A673 (cell line): Measurements from ENCODE around the gene MICALL2.

Experiments
- EZH2 ChIP-seq: fragments of 200-600 bp; sonication (generic); IDR thresholded peaks from 2 replicates; pipeline ENCODE4 v1.6.1; 2017; ENCODE audit warnings: borderline replicate concordance, low read depth, mild to moderate bottlenecking, mixed read lengths, antibody characterized with exemption, low read length; ENCODE audit not compliant: poor library complexity, severe bottlenecking
- TF ChIP-seq, protein P1 (sequence below): fragments of 300-800, 200-600 bp; sonication (generic); conservative IDR thresholded peaks from 2 replicates; pipeline ENCODE4 v1.5.1; 2017; ENCODE audit warnings: low read depth, mild to moderate bottlenecking, antibody characterized with exemption, low read length, moderate library complexity, mixed read lengths

DNA sequence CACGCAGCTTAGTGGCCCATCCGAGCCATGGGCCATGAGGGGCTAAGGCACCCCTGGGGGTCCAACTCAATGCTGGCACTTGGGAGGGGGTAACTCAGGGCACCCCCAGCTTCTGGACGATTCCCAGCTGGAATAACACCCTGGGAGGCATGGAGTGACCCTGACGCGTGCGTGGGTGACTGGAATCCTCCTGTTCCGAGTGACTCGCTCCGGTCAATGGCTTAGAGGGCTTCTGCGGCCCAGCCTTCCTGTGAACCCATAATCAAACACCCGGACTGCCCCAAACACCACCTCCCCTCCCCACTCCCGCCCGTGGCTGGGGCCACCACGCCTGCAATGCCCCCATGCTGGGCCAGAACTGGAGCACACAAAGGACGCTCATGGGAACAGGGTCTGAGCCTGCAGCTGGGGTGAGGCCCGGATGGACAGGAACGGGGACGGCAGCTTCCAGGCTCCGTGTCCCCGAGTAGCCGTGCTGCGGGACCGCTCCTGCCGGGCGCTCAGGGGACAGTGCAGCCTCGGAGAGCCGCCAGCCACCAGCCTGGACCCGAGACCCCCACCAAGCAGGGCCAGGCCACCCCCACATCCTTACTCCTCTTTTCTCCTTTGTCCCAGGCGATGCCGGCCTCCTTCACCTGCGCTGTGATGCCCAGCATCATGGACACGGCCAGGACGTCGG, 36.4 kb upstream of the MICALL2 start:
- TF ChIP-seq, protein P1, sequence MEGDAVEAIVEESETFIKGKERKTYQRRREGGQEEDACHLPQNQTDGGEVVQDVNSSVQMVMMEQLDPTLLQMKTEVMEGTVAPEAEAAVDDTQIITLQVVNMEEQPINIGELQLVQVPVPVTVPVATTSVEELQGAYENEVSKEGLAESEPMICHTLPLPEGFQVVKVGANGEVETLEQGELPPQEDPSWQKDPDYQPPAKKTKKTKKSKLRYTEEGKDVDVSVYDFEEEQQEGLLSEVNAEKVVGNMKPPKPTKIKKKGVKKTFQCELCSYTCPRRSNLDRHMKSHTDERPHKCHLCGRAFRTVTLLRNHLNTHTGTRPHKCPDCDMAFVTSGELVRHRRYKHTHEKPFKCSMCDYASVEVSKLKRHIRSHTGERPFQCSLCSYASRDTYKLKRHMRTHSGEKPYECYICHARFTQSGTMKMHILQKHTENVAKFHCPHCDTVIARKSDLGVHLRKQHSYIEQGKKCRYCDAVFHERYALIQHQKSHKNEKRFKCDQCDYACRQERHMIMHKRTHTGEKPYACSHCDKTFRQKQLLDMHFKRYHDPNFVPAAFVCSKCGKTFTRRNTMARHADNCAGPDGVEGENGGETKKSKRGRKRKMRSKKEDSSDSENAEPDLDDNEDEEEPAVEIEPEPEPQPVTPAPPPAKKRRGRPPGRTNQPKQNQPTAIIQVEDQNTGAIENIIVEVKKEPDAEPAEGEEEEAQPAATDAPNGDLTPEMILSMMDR: no peak
- no peak for TF ChIP-seq EZH2
